H9 (cell line): ENCODE data around the gene MRPL18. TPM values are rescaled to one million over a fixed set of nuclear protein-coding genes. Genes with fewer than 3 reads are reported as not detected.
"Not testable (repeated sequence)": the region's sequence is repeated elsewhere in the genome, so short reads cannot be mapped to it uniquely, and the experiment has no call there.

Experiments
- DNase-seq: peaks from one replicate; pipeline ENCODE4 v3.0.0-alpha.2; 2017
- H2AFZ ChIP-seq: one replicate; pipeline ENCODE4 v1.6.1; 2013; ENCODE audit warnings: mild to moderate bottlenecking, low read length, control low read depth, moderate library complexity
- H2AK5ac ChIP-seq: 2 replicates; pipeline ENCODE4 v1.6.1; 2013; ENCODE audit warnings: low read length, control low read depth, mixed read lengths; ENCODE audit not compliant: insufficient read length
- H2BK120ac ChIP-seq: one replicate; pipeline ENCODE4 v1.6.1; 2013; ENCODE audit warnings: low read depth, mild to moderate bottlenecking, low read length, control low read depth, inconsistent platforms; ENCODE audit not compliant: poor library complexity, severe bottlenecking
- H2BK12ac ChIP-seq: 2 replicates; pipeline ENCODE4 v1.6.1; 2013; ENCODE audit warnings: low read length, control low read depth, mixed read lengths, low read depth; ENCODE audit not compliant: insufficient read length
- H2BK15ac ChIP-seq: 2 replicates; pipeline ENCODE4 v1.6.1; 2013; ENCODE audit warnings: low read depth, low read length, control low read depth
- H2BK20ac ChIP-seq: one replicate; pipeline ENCODE4 v1.6.1; 2013; ENCODE audit warnings: low read depth, mild to moderate bottlenecking, low read length, control low read depth, inconsistent platforms; ENCODE audit not compliant: poor library complexity, severe bottlenecking
- H2BK5ac ChIP-seq: 2 replicates; pipeline ENCODE4 v1.6.1; 2013; ENCODE audit warnings: low read length, control low read depth, mixed read lengths; ENCODE audit not compliant: insufficient read length
- H3K14ac ChIP-seq: 2 replicates; pipeline ENCODE4 v1.6.1; 2013; ENCODE audit warnings: low read length, control low read depth; ENCODE audit not compliant: insufficient read depth
- H3K18ac ChIP-seq: 2 replicates; pipeline ENCODE4 v1.6.1; 2013; ENCODE audit warnings: low read depth, mild to moderate bottlenecking, mixed read lengths, low read length, control low read depth; ENCODE audit not compliant: insufficient read length
- H3K23ac ChIP-seq: 2 replicates; pipeline ENCODE4 v1.6.1; 2013; ENCODE audit warnings: low read length, control low read depth, mixed read lengths, low read depth; ENCODE audit not compliant: insufficient read length
- H3K23me2 ChIP-seq: 2 replicates; pipeline ENCODE4 v1.6.1; 2013; ENCODE audit warnings: low read depth, mild to moderate bottlenecking, mixed read lengths, low read length, control low read depth; ENCODE audit not compliant: insufficient read length, poor library complexity, severe bottlenecking
- H3K27ac ChIP-seq: 2 replicates; pipeline ENCODE4 v1.5.1; 2013; ENCODE audit warnings: low read length, control low read depth, mixed read lengths, low read depth; ENCODE audit not compliant: insufficient read length
- H3K27me3 ChIP-seq: 2 replicates; pipeline ENCODE4 v1.6.1; 2013; ENCODE audit warnings: low read length, control low read depth, inconsistent platforms; ENCODE audit not compliant: insufficient read depth
- H3K4ac ChIP-seq: 2 replicates; pipeline ENCODE4 v1.6.1; 2013; ENCODE audit warnings: low read depth, mild to moderate bottlenecking, control low read depth, inconsistent platforms, low read length, moderate library complexity
- H3K4me1 ChIP-seq: 2 replicates; pipeline ENCODE4 v1.6.1; 2013; ENCODE audit warnings: low read length, control low read depth, inconsistent platforms; ENCODE audit not compliant: insufficient read depth
- H3K4me2 ChIP-seq: 2 replicates; pipeline ENCODE4 v1.6.1; 2013; ENCODE audit warnings: low read length, control low read depth, mixed read lengths; ENCODE audit not compliant: insufficient read length, insufficient read depth
- H3K56ac ChIP-seq: 2 replicates; pipeline ENCODE4 v1.6.1; 2013; ENCODE audit warnings: low read depth, mild to moderate bottlenecking, mixed read lengths, low read length, control low read depth; ENCODE audit not compliant: insufficient read length
- H3K79me1 ChIP-seq: 2 replicates; pipeline ENCODE4 v1.6.1; 2013; ENCODE audit warnings: low read depth, mild to moderate bottlenecking, moderate library complexity, low read length, control low read depth, inconsistent platforms; ENCODE audit not compliant: insufficient read depth, poor library complexity, severe bottlenecking
- H3K79me2 ChIP-seq: 2 replicates; pipeline ENCODE4 v1.6.1; 2013; ENCODE audit warnings: low read length, control low read depth, inconsistent platforms; ENCODE audit not compliant: insufficient read depth
- H3K9ac ChIP-seq: 2 replicates; pipeline ENCODE4 v1.6.1; 2013; ENCODE audit warnings: low read length, control low read depth, mixed read lengths; ENCODE audit not compliant: insufficient read length; ENCODE audit errors: extremely low read depth
- H3K9me3 ChIP-seq: one replicate; pipeline ENCODE4 v1.6.1; 2013; ENCODE audit warnings: low read depth, low read length, inconsistent platforms; ENCODE audit not compliant: control insufficient read depth
- H3T11ph ChIP-seq: one replicate; pipeline ENCODE4 v1.6.1; 2013; ENCODE audit warnings: mild to moderate bottlenecking, low read length, control low read depth, inconsistent platforms
- H4K20me1 ChIP-seq: one replicate; pipeline ENCODE4 v1.6.1; 2013; ENCODE audit not compliant: control insufficient read depth, insufficient read length, insufficient read depth
- H4K5ac ChIP-seq: 2 replicates; pipeline ENCODE4 v1.6.1; 2013; ENCODE audit warnings: low read depth, mild to moderate bottlenecking, mixed read lengths, low read length, control low read depth; ENCODE audit not compliant: insufficient read length
- H4K8ac ChIP-seq: replicated peaks from 2 replicates; pipeline ENCODE4 v1.6.1; 2013; ENCODE audit warnings: low read length, control low read depth, mixed read lengths, low read depth; ENCODE audit not compliant: insufficient read length
- H4K91ac ChIP-seq: 2 replicates; pipeline ENCODE4 v1.6.1; 2013; ENCODE audit warnings: low read depth, mild to moderate bottlenecking, moderate library complexity, mixed read lengths, low read length, control low read depth; ENCODE audit not compliant: insufficient read length
- H3K27ac Mint-ChIP-seq, 3 experiments: 2 replicates in 2 of 3; 3 replicates in 1 of 3; pipeline ENCODE4 v1.8.0; 2020 to 2021; ENCODE audit warnings: mixed read lengths in 3 of 3, mild to moderate bottlenecking in 1 of 3, moderate library complexity in 1 of 3
- H3K27me3 Mint-ChIP-seq: 2 replicates; pipeline ENCODE4 v1.8.0; 2021; ENCODE audit warnings: low read depth, mild to moderate bottlenecking, moderate library complexity, mixed read lengths
- H3K36me3 Mint-ChIP-seq, 3 experiments: 2 replicates in 2 of 3; 3 replicates in 1 of 3; pipeline ENCODE4 v1.8.0; 2020 to 2021; ENCODE audit warnings: low read depth in 3 of 3, mixed read lengths in 3 of 3; ENCODE audit not compliant: insufficient read depth in 1 of 3
- H3K4me1 Mint-ChIP-seq, 2 experiments: 2 replicates each; pipeline ENCODE4 v1.8.0; 2020; ENCODE audit warnings: mixed read lengths in 2 of 2
- H3K4me3 Mint-ChIP-seq, 2 experiments: 2 replicates in 1 of 2; 3 replicates in 1 of 2; pipeline ENCODE4 v1.8.0; 2020 to 2021; ENCODE audit warnings: mild to moderate bottlenecking in 2 of 2, mixed read lengths in 2 of 2, moderate library complexity in 1 of 2
- H3K9me3 Mint-ChIP-seq, 2 experiments: 2 replicates in 1 of 2; 3 replicates in 1 of 2; pipeline ENCODE4 v1.8.0; 2020; ENCODE audit warnings: mild to moderate bottlenecking in 2 of 2, mixed read lengths in 2 of 2, moderate library complexity in 1 of 2
- CTCF ChIP-seq: fragments of 200-600 bp; sonication (generic); conservative IDR thresholded peaks from 3 replicates; pipeline ENCODE4 v1.8.0; 2021; ENCODE audit warnings: antibody characterized with exemption, mild to moderate bottlenecking
- WGBS: extraction: QIAGEN DNeasy Blood & Tissue Kit; methylation state at CpG from one replicate; pipeline ENCODE4 v1.1.7; 2013; ENCODE audit warnings: missing lambda C conversion rate, low lambda C conversion rate, mixed read lengths; ENCODE audit not compliant: insufficient read length; ENCODE audit errors: extremely low coverage; 5-methylcytosine and 5-hydroxymethylcytosine counted together
- total RNA-seq: library from RNA; stranded (reverse); gene quantifications from 2 replicates; pipeline ENCODE4 v1.2.1, GENCODE V29; 2021

Gene MRPL18
- total RNA-seq, 1 experiment from 2014 or later: 88.8 TPM

DNA sequence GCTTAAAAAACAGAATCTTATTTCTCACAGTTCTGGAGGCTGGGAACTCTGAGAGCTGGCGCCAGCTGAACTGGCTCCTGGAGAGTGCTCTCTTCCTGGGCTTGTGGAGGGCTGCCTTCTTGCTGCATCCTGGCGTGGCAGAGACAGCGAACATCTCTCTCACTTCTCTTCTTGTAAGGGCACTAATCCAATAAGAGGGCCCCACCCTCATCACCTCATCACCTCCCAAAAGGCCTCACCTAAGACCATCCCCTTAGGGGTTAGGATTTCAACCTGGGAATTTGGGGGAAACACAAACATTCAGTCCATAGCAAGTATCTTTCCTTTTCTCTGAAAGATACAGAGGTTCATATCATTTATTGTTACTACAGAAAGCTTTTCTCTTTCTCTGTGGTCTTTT, 33.7 kb downstream of the MRPL18 start:
- Histone ChIP-seq H3K4ac (no peak overlapping the region), H3K4me1 (peaks cover 2% of the 10 kb centered on the region; the same call in 1 of the 2 replicates), H2BK20ac (no peak overlapping the region), H3K27ac (no peak overlapping the region), H3K9ac (no peak overlapping the region), H2BK15ac (no peak overlapping the region), H3K4me2 (no peak overlapping the region), H4K91ac (no peak overlapping the region), H2AK5ac (no peak overlapping the region), H3K79me1 (no peaks in the 10 kb centered on the region), H2BK120ac (no peak overlapping the region), H3K18ac (no peak overlapping the region), H3K9me3 (no peaks in the 10 kb centered on the region), H3T11ph (no peak overlapping the region), H2AFZ (no peak overlapping the region), H3K23me2 (no peaks in the 10 kb centered on the region), H3K27me3 (no peaks in the 10 kb centered on the region), H4K8ac (no peak overlapping the region), H3K14ac (no peak overlapping the region), H4K20me1 (no peaks in the 10 kb centered on the region), H3K79me2 (no peaks in the 10 kb centered on the region), H2BK5ac (no peak overlapping the region), H4K5ac (no peak overlapping the region), H2BK12ac (no peak overlapping the region), H3K23ac (no peak overlapping the region), H3K56ac (no peak overlapping the region)
- no peak overlapping the region for H3K27ac Mint-ChIP-seq
- H3K9me3 Mint-ChIP-seq: no peaks in the 10 kb centered on the region
- H3K4me1 Mint-ChIP-seq: peaks cover 21 to 27% of the 10 kb centered on the region in 2 experiments
- no peaks in the 10 kb centered on the region; the same call in none of the 2 replicates for H3K27me3 Mint-ChIP-seq
- H3K36me3 Mint-ChIP-seq: peaks cover 0 to 1% (median 0%) of the 10 kb centered on the region in 3 experiments; a peak in 2 of 7 replicates
- DNase-seq: no peak
- TF ChIP-seq CTCF: no peak
- no peak overlapping the region for H3K4me3 Mint-ChIP-seq
- no CpG with 5 or more reads among the region's 3 CpGs for WGBS

GRCh38 chr6:159824690-159825089, 34.4 kb downstream of the MRPL18 start:
- H2BK120ac ChIP-seq, H3K79me2 ChIP-seq, H3K79me1 ChIP-seq, H3K4me2 ChIP-seq, H2BK15ac ChIP-seq, H2AK5ac ChIP-seq, H4K20me1 ChIP-seq, H4K5ac ChIP-seq, H3K36me3 Mint-ChIP-seq, H3K4me1 ChIP-seq, H3K56ac ChIP-seq, H3K27me3 Mint-ChIP-seq, DNase-seq, H3K27ac Mint-ChIP-seq, H3K27ac ChIP-seq, H3K9me3 Mint-ChIP-seq, H4K91ac ChIP-seq, H3K14ac ChIP-seq, H3K27me3 ChIP-seq, H3K9me3 ChIP-seq, H3K9ac ChIP-seq, H3K4ac ChIP-seq, H3K23ac ChIP-seq, H2BK20ac ChIP-seq, H2BK12ac ChIP-seq, H4K8ac ChIP-seq, H3K18ac ChIP-seq, H3T11ph ChIP-seq, H3K4me3 Mint-ChIP-seq, H2BK5ac ChIP-seq, H3K23me2 ChIP-seq, H2AFZ ChIP-seq: not testable (repeated sequence)
- WGBS: no CpG with 5 or more reads among the region's 9 CpGs
- peaks cover 20 to 26% of the 10 kb centered on the region in 2 experiments for H3K4me1 Mint-ChIP-seq
